IMR-90 (cell line): Measurements from ENCODE around the gene POLR2C. TPM values are rescaled to one million over a fixed set of nuclear protein-coding genes. Genes with fewer than 3 reads are reported as not detected.

ENCODE experiments used
- ATAC-seq: fragments of 200-7000 bp; cut with Tn5 transposase; 2 replicates; pipeline ENCODE4 v1.9.1; 2020; ENCODE audit warnings: low read depth, mild to moderate bottlenecking, moderate library complexity
- BruUV-seq: library from RNA; stranded (reverse); fragments of 400-500 nt; replicated peaks from 2 replicates; lab custom pipeline; 2021; lab: Mats Ljungman, UMichigan
- CTCF ChIA-PET: fragments of 300-600 bp; formaldehyde crosslinking; extraction: SDS; loops from one replicate; lab custom pipeline; 2021; ENCODE audit warnings: antibody characterized with exemption; lab: Yijun Ruan, JAX
- POLR2A ChIA-PET: fragments of 300-600 bp; sonication (Branson Sonifier 250); formaldehyde crosslinking; loops from one replicate; lab custom pipeline; 2022; ENCODE audit warnings: antibody characterized with exemption; ENCODE audit not compliant: unreplicated experiment; lab: Charles Lee
- DNase-seq: peaks from one replicate; pipeline ENCODE4 v3.0.0; 2013
- H2AFZ ChIP-seq: replicated peaks from 2 replicates; pipeline ENCODE3; 2013; ENCODE audit warnings: low read length, mild to moderate bottlenecking; ENCODE audit not compliant: poor library complexity
- H2AK5ac ChIP-seq: 2 replicates; pipeline ENCODE4 v1.6.1; 2013; ENCODE audit warnings: low read depth, low read length, inconsistent platforms
- H2AK9ac ChIP-seq: replicated peaks from 2 replicates; pipeline ENCODE3; 2013; ENCODE audit warnings: mild to moderate bottlenecking, low read depth, low read length, moderate library complexity; ENCODE audit not compliant: poor library complexity
- H2BK120ac ChIP-seq: 2 replicates; pipeline ENCODE4 v1.6.1; 2013; ENCODE audit warnings: low read depth, low read length, inconsistent platforms
- H2BK15ac ChIP-seq: 3 replicates; pipeline ENCODE4 v1.6.1; 2013; ENCODE audit warnings: low read depth, low read length, inconsistent platforms
- H2BK20ac ChIP-seq: 2 replicates; pipeline ENCODE4 v1.6.1; 2013; ENCODE audit warnings: low read depth, mild to moderate bottlenecking, inconsistent platforms, low read length, moderate library complexity
- H2BK5ac ChIP-seq: 2 replicates; pipeline ENCODE4 v1.6.1; 2013; ENCODE audit warnings: mild to moderate bottlenecking, low read depth, low read length, inconsistent platforms; ENCODE audit not compliant: poor library complexity, severe bottlenecking
- H3K14ac ChIP-seq: replicated peaks from 2 replicates; pipeline ENCODE4 v1.6.1; 2013; ENCODE audit warnings: low read depth, low read length, inconsistent platforms
- H3K18ac ChIP-seq: 2 replicates; pipeline ENCODE4 v1.6.1; 2013; ENCODE audit warnings: low read depth, low read length, control low read depth
- H3K23ac ChIP-seq: 2 replicates; pipeline ENCODE4 v1.6.1; 2013; ENCODE audit warnings: low read depth, low read length, inconsistent platforms
- H3K27ac ChIP-seq: 2 replicates; pipeline ENCODE4 v1.5.1; 2013; ENCODE audit warnings: mild to moderate bottlenecking, control low read depth, low read length; ENCODE audit not compliant: insufficient read depth
- H3K27me3 ChIP-seq: 2 replicates; pipeline ENCODE4 v1.6.1; 2013; ENCODE audit warnings: low read length; ENCODE audit not compliant: control insufficient read depth, insufficient read depth
- H3K36me3 ChIP-seq: 2 replicates; pipeline ENCODE4 v1.6.1; 2013; ENCODE audit warnings: low read length, mixed read lengths; ENCODE audit not compliant: control insufficient read depth, insufficient read depth
- H3K4ac ChIP-seq: 2 replicates; pipeline ENCODE4 v1.6.1; 2013; ENCODE audit warnings: low read depth, low read length, inconsistent platforms
- H3K4me1 ChIP-seq: 2 replicates; pipeline ENCODE4 v1.6.1; 2013; ENCODE audit warnings: low read length, mixed read lengths; ENCODE audit not compliant: control insufficient read depth, insufficient read depth
- H3K4me2 ChIP-seq: 2 replicates; pipeline ENCODE4 v1.6.1; 2013; ENCODE audit warnings: low read depth, mild to moderate bottlenecking, control low read depth, low read length, moderate library complexity
- H3K4me3 ChIP-seq: 2 replicates; pipeline ENCODE4 v1.5.1; 2013; ENCODE audit warnings: low read depth, mild to moderate bottlenecking, control low read depth, low read length, moderate library complexity; ENCODE audit not compliant: insufficient read depth
- H3K56ac ChIP-seq: 2 replicates; pipeline ENCODE4 v1.6.1; 2013; ENCODE audit warnings: low read length, inconsistent platforms; ENCODE audit not compliant: insufficient read depth; ENCODE audit errors: extremely low read depth
- H3K79me1 ChIP-seq, 2 experiments: 2 replicates each; pipeline ENCODE4 v1.6.1; 2013; ENCODE audit warnings: low read length in 2 of 2, inconsistent platforms in 1 of 2, low read depth in 1 of 2
- H3K9ac ChIP-seq: 2 replicates; pipeline ENCODE4 v1.6.1; 2013; ENCODE audit warnings: low read depth, low read length, control low read depth
- H3K9me1 ChIP-seq: 2 replicates; pipeline ENCODE4 v1.6.1; 2013; ENCODE audit warnings: low read length, inconsistent platforms; ENCODE audit not compliant: insufficient read depth
- H3K9me3 ChIP-seq: 2 replicates; pipeline ENCODE4 v1.6.1; 2013; ENCODE audit warnings: low read length; ENCODE audit not compliant: control insufficient read depth, insufficient read depth
- H4K20me1 ChIP-seq: 2 replicates; pipeline ENCODE4 v1.6.1; 2013; ENCODE audit warnings: low read length, inconsistent platforms; ENCODE audit not compliant: insufficient read depth
- H4K5ac ChIP-seq: 2 replicates; pipeline ENCODE4 v1.6.1; 2013; ENCODE audit warnings: mild to moderate bottlenecking, low read depth, low read length, control low read depth
- H4K8ac ChIP-seq, 2 experiments: 2 replicates each; pipeline ENCODE4 v1.6.1; 2013; ENCODE audit warnings: low read depth in 2 of 2, low read length in 2 of 2, control low read depth in 1 of 2, inconsistent platforms in 1 of 2
- H4K91ac ChIP-seq: 2 replicates; pipeline ENCODE4 v1.6.1; 2013; ENCODE audit warnings: low read depth, low read length, inconsistent platforms; ENCODE audit not compliant: insufficient read depth
- MAZ ChIP-seq: IDR thresholded peaks from 2 replicates; pipeline ENCODE4 v1.6.1; 2012; ENCODE audit warnings: low read depth, mild to moderate bottlenecking, low read length, improper control_type of control experiment, moderate library complexity, borderline replicate concordance
- NFE2L2 ChIP-seq: fragments of 150-350 bp; IDR thresholded peaks from 2 replicates; pipeline ENCODE4 v1.6.1; 2016; ENCODE audit warnings: low read depth, mild to moderate bottlenecking, low read length
- RCOR1 ChIP-seq: IDR thresholded peaks from 2 replicates; pipeline ENCODE4 v1.6.1; 2012; ENCODE audit warnings: mild to moderate bottlenecking, low read length, improper control_type of control experiment; ENCODE audit not compliant: insufficient replicate concordance
- WGBS, 2 experiments: methylation state at CpG; one replicate each; pipeline versions ENCODE4 v1.1.5 to v1.1.7; 2013; ENCODE audit warnings: missing lambda C conversion rate in 2 of 2; ENCODE audit not compliant: insufficient read length in 1 of 2; ENCODE audit errors: extremely low coverage in 2 of 2; 5-methylcytosine and 5-hydroxymethylcytosine counted together
- dilution Hi-C: fragments of 300-500 bp; cut with HindIII; formaldehyde crosslinking; loops from one replicate; pipeline ENCODE4 v1.14.3; 2018; ENCODE audit warnings: low sequenced_read_pairs; ENCODE audit not compliant: unreplicated experiment
- in situ Hi-C: fragments of 300-500 bp; cut with MboI; formaldehyde crosslinking; loops from 3 replicates; pipeline ENCODE4 v1.14.3; 2019; ENCODE audit warnings: low sequenced_read_pairs, inconsistent platforms, mixed read lengths
- intact Hi-C: fragments of 100-400 bp; cut with micrococcal nuclease; formaldehyde crosslinking; loops from 2 replicates; pipeline ENCODE4 v1.10.0; 2022
- polyA plus RNA-seq, 3 experiments: library from polyadenylated mRNA; depleted of rRNA; stranded (reverse); fragments of >200 nt; gene quantifications; 2 replicates each; pipeline ENCODE4 v1.2.3, GENCODE V29; 2012; ENCODE audit warnings: low replicate concordance in 1 of 3
- total RNA-seq: library from RNA; depleted of rRNA; stranded (reverse); fragments of >200 nt; gene quantifications from 2 replicates; pipeline ENCODE4 v1.2.3, GENCODE V29; 2012

POLR2C gene
- total and polyA plus RNA-seq, 2 of the 4 experiments (the other 2 are of a cell fraction) = 137 to 340 TPM

GRCh38 chr16:57514791-57515600 lies 52.5 kb downstream of the POLR2C start:
- Histone ChIP-seq H2AK5ac (no peak overlapping the region), H4K91ac (no peak overlapping the region), H2AK9ac (no peak overlapping the region), H3K14ac (no peak overlapping the region), H3K9me1 (peaks cover 6% of the 10 kb centered on the region; the same call in 1 of the 2 replicates), H3K4me2 (no peak overlapping the region), H3K4me1 (no peaks in the 10 kb centered on the region), H3K4me3 (no peak overlapping the region), H3K9ac (no peak overlapping the region), H2BK120ac (no peak overlapping the region), H3K56ac (no peak overlapping the region), H4K20me1 (no peaks in the 10 kb centered on the region), H3K9me3 (no peaks in the 10 kb centered on the region), H3K18ac (no peak overlapping the region), H3K36me3 (peaks cover 23% of the 10 kb centered on the region), H2BK5ac (no peak overlapping the region), H3K27ac (no peak overlapping the region), H3K79me1 (no peaks in the 10 kb centered on the region), H4K8ac (no peak overlapping the region), H2BK20ac (no peak overlapping the region), H2BK15ac (no peak overlapping the region), H3K4ac (no peak overlapping the region), H3K27me3 (no peaks in the 10 kb centered on the region; the same call in 1 of the 2 replicates), H4K5ac (no peak overlapping the region), H2AFZ (no peak overlapping the region), H3K23ac (no peak overlapping the region)
- ATAC-seq (no peak), DNase-seq (no peak)
- 87% methylated on average over 15 of the region's 23 CpGs; no CpG with 5 or more reads in 1 of the 2 experiments for WGBS, 2 experiments
- intact Hi-C loops (no loop called here), in situ Hi-C loops (no loop called here), dilution Hi-C loops (no loop called here)
- TF ChIP-seq RCOR1 (no peak), NFE2L2 (no peak), MAZ (no peak)
- ChIA-PET POLR2A (no interaction called here), CTCF (interaction anchor here (0.5 kb wide), 1 partner anchor 351 kb away, joined by 3 read pairs; no protein-coding TSS in a partner anchor)
- no TSS peak for BruUV-seq
